H54 (cell line): Measurements from ENCODE around the gene ABLIM2.

ENCODE experiments used
- DNase-seq: peaks from one replicate; pipeline ENCODE4 v3.0.0; 2011; ENCODE audit warnings: low spot score, mixed read lengths; ENCODE audit not compliant: insufficient read length
- FAIRE-seq: peaks from 3 replicates; lab custom pipeline; 2011; peaks lifted over from hg19 to GRCh38; lab: Jason Lieb, UNC
- POLR2A ChIP-seq: IDR thresholded peaks from 2 replicates; pipeline ENCODE4 v1.6.1; 2011; ENCODE audit warnings: low read depth, mild to moderate bottlenecking, low read length

ABLIM2 gene

GRCh38 chr4:8079916-8080753 is 78.5 kb downstream of the ABLIM2 start:
- no peak for DNase-seq
- TF ChIP-seq POLR2A: no peak
- no peak for FAIRE-seq

GRCh38 chr4:8079031-8079885 is 79.4 kb downstream of the ABLIM2 start:
- DNase-seq (no peak), FAIRE-seq (no peak)
- TF ChIP-seq POLR2A: no peak

GRCh38 chr4:8078610-8079015 is 80.0 kb downstream of the ABLIM2 start:
- FAIRE-seq (no peak), DNase-seq (no peak)
- no peak for TF ChIP-seq POLR2A

GRCh38 chr4:8078109-8078494 is 80.5 kb downstream of the ABLIM2 start:
- FAIRE-seq: no peak
- no peak for TF ChIP-seq POLR2A
- DNase-seq: no peak

- TF ChIP-seq POLR2A: no peak
- FAIRE-seq (no peak), DNase-seq (no peak)
These were observed 81.2 kb downstream of the ABLIM2 start for GRCh38 chr4:8077181-8078108.

GRCh38 chr4:8076023-8076422 is 82.6 kb downstream of the ABLIM2 start:
- TF ChIP-seq POLR2A: no peak
- FAIRE-seq: no peak

GRCh38 chr4:8073206-8073863 is 85.3 kb downstream of the ABLIM2 start:
- TF ChIP-seq POLR2A: no peak
- DNase-seq: no peak

More at GRCh38 chr4:8076023-8076422, 82.6 kb downstream of the ABLIM2 start:
- DNase-seq: no peak

GRCh38 chr4:8072235-8072968 is 86.2 kb downstream of the ABLIM2 start:
- DNase-seq (no peak), FAIRE-seq (no peak)
- TF ChIP-seq POLR2A: no peak

More at GRCh38 chr4:8073206-8073863, 85.3 kb downstream of the ABLIM2 start:
- FAIRE-seq: no peak

GRCh38 chr4:8071766-8072165 is 86.8 kb downstream of the ABLIM2 start:
- no peak for FAIRE-seq

GRCh38 chr4:8070736-8071718 is 87.6 kb downstream of the ABLIM2 start:
- no peak for FAIRE-seq
- DNase-seq: no peak
- TF ChIP-seq POLR2A: no peak

More at GRCh38 chr4:8071766-8072165, 86.8 kb downstream of the ABLIM2 start:
- TF ChIP-seq POLR2A: no peak
- no peak for DNase-seq

- DNase-seq: no peak
- no peak for TF ChIP-seq POLR2A
- no peak for FAIRE-seq
These were observed 89.4 kb downstream of the ABLIM2 start for GRCh38 chr4:8069102-8069752.
